Hepatocyte (in vitro differentiated cells): Measurements from ENCODE around the gene PACRG. TPM values are rescaled to one million over a fixed set of nuclear protein-coding genes. Genes with fewer than 3 reads are reported as not detected.

Experiments used
- DNase-seq: peaks from one replicate; pipeline ENCODE4 v3.0.0-alpha.2; 2016; ENCODE audit warnings: low spot score
- H2AFZ ChIP-seq: fragments of 200-600 bp; sonication (generic); 2 replicates; pipeline ENCODE4 v1.6.0; 2016; ENCODE audit warnings: antibody characterized with exemption, mild to moderate bottlenecking
- H3K27ac ChIP-seq: fragments of 200-600 bp; sonication (generic); 2 replicates; pipeline ENCODE4 v1.5.1; 2016; ENCODE audit warnings: mild to moderate bottlenecking
- H3K27me3 ChIP-seq: fragments of 200-600 bp; sonication (generic); 2 replicates; pipeline ENCODE4 v1.6.1; 2016
- H3K36me3 ChIP-seq: fragments of 200-600 bp; sonication (generic); replicated peaks from 2 replicates; pipeline ENCODE4 v1.5.1; 2016; ENCODE audit warnings: low read depth; ENCODE audit not compliant: insufficient read depth
- H3K4me1 ChIP-seq: fragments of 200-600 bp; sonication (generic); 2 replicates; pipeline ENCODE4 v1.5.1; 2016; ENCODE audit warnings: mild to moderate bottlenecking, moderate library complexity; ENCODE audit not compliant: insufficient read depth
- H3K4me2 ChIP-seq: fragments of 200-600 bp; sonication (generic); 2 replicates; pipeline ENCODE4 v1.6.0; 2016
- H3K4me3 ChIP-seq: fragments of 200-600 bp; sonication (generic); 2 replicates; pipeline ENCODE4 v1.5.1; 2016; ENCODE audit warnings: mild to moderate bottlenecking
- H3K79me2 ChIP-seq: fragments of 200-600 bp; sonication (generic); 2 replicates; pipeline ENCODE4 v1.6.0; 2017; ENCODE audit warnings: mild to moderate bottlenecking
- H3K9me2 ChIP-seq: fragments of 200-600 bp; sonication (generic); replicated peaks from 2 replicates; pipeline ENCODE4 v1.6.0; 2017; ENCODE audit warnings: mild to moderate bottlenecking; ENCODE audit not compliant: insufficient read depth
- H3K9me3 ChIP-seq: fragments of 200-600 bp; sonication (generic); 2 replicates; pipeline ENCODE4 v1.5.1; 2016; ENCODE audit warnings: low read depth, mild to moderate bottlenecking
- H4K20me1 ChIP-seq: fragments of 200-600 bp; sonication (generic); 2 replicates; pipeline ENCODE4 v1.6.0; 2016; ENCODE audit warnings: mild to moderate bottlenecking; ENCODE audit not compliant: insufficient read depth, poor library complexity, severe bottlenecking
- CTCF ChIP-seq: fragments of 200-600 bp; sonication (generic); IDR thresholded peaks from 2 replicates; pipeline ENCODE4 v1.5.1; 2016; ENCODE audit warnings: antibody characterized with exemption, mild to moderate bottlenecking; ENCODE audit not compliant: poor library complexity
- EZH2 ChIP-seq: fragments of 200-600 bp; sonication (generic); IDR thresholded peaks from 2 replicates; pipeline ENCODE4 v1.6.1; 2016; ENCODE audit warnings: antibody characterized with exemption, mild to moderate bottlenecking, borderline replicate concordance
- EZH2phosphoT487 ChIP-seq: fragments of 200-600 bp; sonication (generic); IDR thresholded peaks from one replicate; pipeline ENCODE4 v1.6.1; 2018; ENCODE audit warnings: antibody characterized with exemption, mild to moderate bottlenecking, low read depth, moderate library complexity; ENCODE audit not compliant: unreplicated experiment, severe bottlenecking
- WGBS: methylation state at CpG from one replicate; pipeline ENCODE4 v1.1.6; 2016; ENCODE audit warnings: low lambda C conversion rate; ENCODE audit errors: missing lambda C conversion rate; 5-methylcytosine and 5-hydroxymethylcytosine counted together
- polyA plus RNA-seq: library from polyadenylated mRNA; unstranded; fragments of >200 nt; fragmentation: Nextera tagmentation; extraction: Ambion mirVana; gene quantifications from 2 replicates; pipeline ENCODE4 v1.2.1, GENCODE V29; 2016
- total RNA-seq: library from RNA; depleted of rRNA; stranded (reverse); fragments of >200 nt; gene quantifications from 2 replicates; pipeline ENCODE4 v1.2.3, GENCODE V29; 2014

The PACRG gene
- total and polyA plus RNA-seq, 2 experiments from 2014 or later: 0.91 to 2.6 TPM

GRCh38 chr6:162906479-162906878 is 178.7 kb downstream of the PACRG start:
- no peak overlapping the region for H2AFZ ChIP-seq
- no peak overlapping the region for H3K4me2 ChIP-seq
- H3K9me3 ChIP-seq: no peaks in the 10 kb centered on the region
- H3K9me2 ChIP-seq: peaks cover 3% of the 10 kb centered on the region
- H3K79me2 ChIP-seq: no peaks in the 10 kb centered on the region
- no peak for DNase-seq
- TF ChIP-seq EZH2phosphoT487: no peak
- TF ChIP-seq CTCF: no peak
- no peak for TF ChIP-seq EZH2
- no peaks in the 10 kb centered on the region for H3K27me3 ChIP-seq
- no peak overlapping the region for H3K4me3 ChIP-seq
- 86% methylated on average over 6 of the region's 6 CpGs for WGBS
- no peaks in the 10 kb centered on the region for H3K36me3 ChIP-seq
- H3K4me1 ChIP-seq: no peaks in the 10 kb centered on the region
- no peaks in the 10 kb centered on the region for H4K20me1 ChIP-seq
- H3K27ac ChIP-seq: no peak overlapping the region

- TF ChIP-seq EZH2phosphoT487 (no peak), CTCF (peak; percentile 53)
- H4K20me1 ChIP-seq: no peaks in the 10 kb centered on the region
- no peaks in the 10 kb centered on the region for H3K36me3 ChIP-seq
- 70% methylated on average over 2 of the region's 2 CpGs for WGBS
- H3K27me3 ChIP-seq: no peaks in the 10 kb centered on the region
- no peak overlapping the region for H3K4me2 ChIP-seq
- H3K9me3 ChIP-seq: no peaks in the 10 kb centered on the region
- no peaks in the 10 kb centered on the region for H3K79me2 ChIP-seq
- no peaks in the 10 kb centered on the region for H3K4me1 ChIP-seq
- no peaks in the 10 kb centered on the region for H3K9me2 ChIP-seq
- H3K27ac ChIP-seq: no peak overlapping the region
- no peak overlapping the region for H2AFZ ChIP-seq
- no peak overlapping the region for H3K4me3 ChIP-seq
- DNase-seq: no peak
Observed at GRCh38 chr6:162907876-162908481, 180.2 kb downstream of the PACRG start.

GRCh38 chr6:162913206-162913605 is 185.4 kb downstream of the PACRG start:
- H3K27ac ChIP-seq: no peak overlapping the region

More at GRCh38 chr6:162913206-162913605, 185.4 kb downstream of the PACRG start:
- no peaks in the 10 kb centered on the region for H3K36me3 ChIP-seq
- H3K9me3 ChIP-seq: no peaks in the 10 kb centered on the region
- H3K4me2 ChIP-seq: no peak overlapping the region
- H3K4me3 ChIP-seq: no peak overlapping the region
- no peaks in the 10 kb centered on the region for H3K9me2 ChIP-seq
- DNase-seq: no peak
- H3K79me2 ChIP-seq: no peaks in the 10 kb centered on the region
- H3K4me1 ChIP-seq: no peaks in the 10 kb centered on the region
- no peak overlapping the region for H2AFZ ChIP-seq
- H4K20me1 ChIP-seq: no peaks in the 10 kb centered on the region
- 92% methylated on average over 5 of the region's 5 CpGs for WGBS
- TF ChIP-seq CTCF (no peak), EZH2 (no peak), EZH2phosphoT487 (no peak)
- no peaks in the 10 kb centered on the region for H3K27me3 ChIP-seq
